ENCODE measurements around the gene LRRC36. TPM values are rescaled to one million over a fixed set of nuclear protein-coding genes. Genes with fewer than 3 reads are reported as not detected.

Gene LRRC36
- total and polyA plus RNA-seq, 9 of the 15 experiments (the other 6 are each of a cell fraction or from before 2014, with no cell fraction given), result 0.09 to 0.40 (median 0.17) TPM; not detected in 1

DNA sequence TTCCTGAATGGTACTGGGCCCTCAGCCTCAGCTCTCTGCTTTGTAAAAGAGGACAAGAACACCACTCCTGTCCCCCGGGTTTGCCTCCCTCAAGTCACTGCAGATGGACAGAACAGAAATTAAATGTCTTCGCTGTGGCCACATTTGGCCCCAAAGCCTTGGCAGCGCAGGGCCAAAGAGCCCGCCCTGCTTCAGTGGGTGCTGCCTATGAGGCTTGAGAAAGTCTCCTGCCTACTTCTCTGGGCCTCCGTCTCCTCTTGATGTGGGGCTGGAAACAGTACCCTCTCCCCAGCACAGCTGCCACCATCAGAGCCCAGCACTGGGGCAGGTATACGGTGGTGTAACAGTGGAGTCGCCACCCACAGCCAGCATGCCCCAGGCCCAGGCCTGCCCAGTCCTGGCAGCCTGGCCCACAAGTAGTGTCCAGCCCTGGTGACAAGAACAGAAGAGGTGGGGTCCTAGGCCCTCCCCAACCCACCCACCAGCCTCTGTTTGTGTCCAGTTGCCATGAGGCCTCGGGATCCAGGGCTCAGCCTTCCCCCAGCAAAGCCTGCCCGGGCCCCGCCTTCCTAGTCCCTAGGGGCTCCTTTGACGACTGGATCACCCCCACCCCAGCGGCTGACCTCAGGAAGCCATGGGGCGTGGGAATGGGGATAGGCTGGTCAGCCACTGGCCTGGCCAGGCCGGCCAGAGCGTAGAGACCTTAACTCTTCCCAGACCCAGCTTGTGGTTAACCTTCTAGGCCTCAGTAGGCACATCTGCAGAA is 70.6 kb downstream of the LRRC36 start:
- H3K9ac ChIP-seq (ENCODE audit: insufficient read depth in 1 of 2, low read depth in 2 of 2, low read length in 2 of 2), result peak overlapping the region in 1 of 2 experiments; percentile 84; a peak in 2 of 4 replicates
- TF ChIP-seq CBFA2T3 (IDR thresholded peaks at IDR 0.05) (no peak), ZNF12 (CRISPR knock-in tag; IDR thresholded peaks at IDR 0.05) (no peak), NFIX (CRISPR knock-in tag; IDR thresholded peaks at IDR 0.05; ENCODE audit: low read depth) (no peak), ZBTB8A (IDR thresholded peaks at IDR 0.05; ENCODE audit: partially characterized antibody) (no peak), ZNF197 (CRISPR knock-in tag; IDR thresholded peaks at IDR 0.05; ENCODE audit: low read depth) (no peak), RBM34 (IDR thresholded peaks at IDR 0.05; ENCODE audit: borderline replicate concordance, insufficient read depth, low read length) (no peak), ZBED1 (IDR thresholded peaks at IDR 0.05) (no peak)
- TF ChIP-seq, protein P1, sequence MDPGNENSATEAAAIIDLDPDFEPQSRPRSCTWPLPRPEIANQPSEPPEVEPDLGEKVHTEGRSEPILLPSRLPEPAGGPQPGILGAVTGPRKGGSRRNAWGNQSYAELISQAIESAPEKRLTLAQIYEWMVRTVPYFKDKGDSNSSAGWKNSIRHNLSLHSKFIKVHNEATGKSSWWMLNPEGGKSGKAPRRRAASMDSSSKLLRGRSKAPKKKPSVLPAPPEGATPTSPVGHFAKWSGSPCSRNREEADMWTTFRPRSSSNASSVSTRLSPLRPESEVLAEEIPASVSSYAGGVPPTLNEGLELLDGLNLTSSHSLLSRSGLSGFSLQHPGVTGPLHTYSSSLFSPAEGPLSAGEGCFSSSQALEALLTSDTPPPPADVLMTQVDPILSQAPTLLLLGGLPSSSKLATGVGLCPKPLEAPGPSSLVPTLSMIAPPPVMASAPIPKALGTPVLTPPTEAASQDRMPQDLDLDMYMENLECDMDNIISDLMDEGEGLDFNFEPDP (CRISPR knock-in tag; IDR thresholded peaks at IDR 0.05), result no peak
- TF ChIP-seq, protein P2, sequence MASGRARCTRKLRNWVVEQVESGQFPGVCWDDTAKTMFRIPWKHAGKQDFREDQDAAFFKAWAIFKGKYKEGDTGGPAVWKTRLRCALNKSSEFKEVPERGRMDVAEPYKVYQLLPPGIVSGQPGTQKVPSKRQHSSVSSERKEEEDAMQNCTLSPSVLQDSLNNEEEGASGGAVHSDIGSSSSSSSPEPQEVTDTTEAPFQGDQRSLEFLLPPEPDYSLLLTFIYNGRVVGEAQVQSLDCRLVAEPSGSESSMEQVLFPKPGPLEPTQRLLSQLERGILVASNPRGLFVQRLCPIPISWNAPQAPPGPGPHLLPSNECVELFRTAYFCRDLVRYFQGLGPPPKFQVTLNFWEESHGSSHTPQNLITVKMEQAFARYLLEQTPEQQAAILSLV (tag; IDR thresholded peaks at IDR 0.05), result no peak
- peaks cover 19 to 85% of the 10 kb centered on the region in 2 experiments for H3K4me1 ChIP-seq (replicated peaks in 1 of 2; ENCODE audit: control insufficient read depth in 2 of 2, insufficient read depth in 2 of 2, low read length in 2 of 2)
- H3K9me1 ChIP-seq (ENCODE audit: control insufficient read depth, insufficient read depth, low read length), result no peaks in the 10 kb centered on the region
- ChIA-PET CTCF (ENCODE audit: low intra/inter-chr PET ratio) (no interaction called here), POLR2A (no interaction called here)
- no peak overlapping the region for H3K4me2 ChIP-seq (ENCODE audit: insufficient read depth, low read length)
- intact Hi-C loops (cut with micrococcal nuclease), result loop anchor here (5.0 to 10.0 kb wide), 2 partner anchors 52 to 135 kb away; no protein-coding TSS in a partner anchor
- no peak for ATAC-seq
- H3K9me3 ChIP-seq (replicated peaks; ENCODE audit: control insufficient read depth, insufficient read depth, low read depth, low read length), result no peaks in the 10 kb centered on the region
- no peaks in the 10 kb centered on the region for H3K79me2 ChIP-seq (ENCODE audit: control insufficient read depth, insufficient read depth, low read length)
- no peak for FAIRE-seq
- 78% methylated on average over 15 of the region's 15 CpGs for WGBS (ENCODE audit: insufficient coverage, low coverage, missing lambda C conversion rate)
- no peaks in the 10 kb centered on the region for H4K20me1 ChIP-seq (replicated peaks; ENCODE audit: control insufficient read depth, insufficient read depth, low read length)
- in situ Hi-C loops (cut with MboI), result no loop called here
- no peaks in the 10 kb centered on the region for H3K36me3 ChIP-seq (ENCODE audit: control insufficient read depth, insufficient read depth, low read length)
- H3K4me3 ChIP-seq, result no peak overlapping the region
- 0 out of 3 replicates have a peak overlapping the region, but pooled peaks have one; percentile 2 for H3K27ac ChIP-seq (ENCODE audit: extremely low read depth, low read depth, low read length)
- BruUV-seq (replicated peaks), result no TSS peak
- DNase-seq (ENCODE audit: extremely low read depth in 1 of 4, low spot score in 3 of 4), result no peak
- 0 out of 2 replicates have a peak overlapping the region, but pooled peaks have one; percentile 76 for H2AFZ ChIP-seq (ENCODE audit: low read depth, low read length)
- peaks cover 0 to 21% of the 10 kb centered on the region in 2 experiments; a peak in 2 of 5 replicates for H3K27me3 ChIP-seq (ENCODE audit: control insufficient read depth in 2 of 2, insufficient read depth in 2 of 2, low read length in 2 of 2)

Measured in K562 (cell line).